Esophagus mucosa (tissue), 1 donor: ENCODE results near the gene PIP5K1B. TPM values are rescaled to one million over a fixed set of nuclear protein-coding genes. Genes with fewer than 3 reads are reported as not detected.

Source experiments
- ATAC-seq: fragments of 200-7000 bp; cut with Tn5 transposase; one replicate; pipeline ENCODE4 v1.9.1; 2020
- total RNA-seq: library from RNA; stranded (reverse); gene quantifications from one replicate; pipeline ENCODE4 v1.2.4, GENCODE V29; 2023
- donor health status: DM: yes; HTN: yes; CAD: no.

PIP5K1B gene
- total RNA-seq, 1 donor from 2014 or later: 1.3 TPM

- ATAC-seq: no peak
Measured at GRCh38 chr9:68817079-68817875, 112.2 kb downstream of the PIP5K1B start.

GRCh38 chr9:68819065-68819464 is 114.0 kb downstream of the PIP5K1B start:
- no peak for ATAC-seq

GRCh38 chr9:68821911-68822310 is 116.9 kb downstream of the PIP5K1B start:
- no peak for ATAC-seq

GRCh38 chr9:68822596-68823165 is 117.6 kb downstream of the PIP5K1B start:
- no peak for ATAC-seq

- ATAC-seq: no peak
Measured at GRCh38 chr9:68825762-68826472, 120.9 kb downstream of the PIP5K1B start.

- no peak for ATAC-seq
Measured at GRCh38 chr9:68827837-68828744, 123.1 kb downstream of the PIP5K1B start.

GRCh38 chr9:68832101-68832500 is 127.1 kb downstream of the PIP5K1B start:
- no peak for ATAC-seq

- ATAC-seq: no peak
Measured at GRCh38 chr9:68832861-68833518, 128.0 kb downstream of the PIP5K1B start.

- ATAC-seq: no peak
Measured at GRCh38 chr9:68834931-68835520, 130.0 kb downstream of the PIP5K1B start.

- ATAC-seq: no peak
Measured at GRCh38 chr9:68836788-68837187, 131.7 kb downstream of the PIP5K1B start.

GRCh38 chr9:68838245-68838644 is 133.2 kb downstream of the PIP5K1B start:
- ATAC-seq: no peak

GRCh38 chr9:68841276-68842052 is 136.4 kb downstream of the PIP5K1B start:
- no peak for ATAC-seq

- ATAC-seq: no peak
Measured at GRCh38 chr9:68842568-68842967, 137.5 kb downstream of the PIP5K1B start.

GRCh38 chr9:68843239-68843638 is 138.2 kb downstream of the PIP5K1B start:
- ATAC-seq: no peak

GRCh38 chr9:68844157-68844556 is 139.1 kb downstream of the PIP5K1B start:
- ATAC-seq: no peak

- ATAC-seq: no peak
Measured at GRCh38 chr9:68844631-68845612, 139.9 kb downstream of the PIP5K1B start.

GRCh38 chr9:68847765-68848164 is 142.7 kb downstream of the PIP5K1B start:
- no peak for ATAC-seq

- no peak for ATAC-seq
Measured at GRCh38 chr9:68851657-68852056, 146.6 kb downstream of the PIP5K1B start.

GRCh38 chr9:68852941-68853340 is 147.9 kb downstream of the PIP5K1B start:
- no peak for ATAC-seq

- ATAC-seq: no peak
Measured at GRCh38 chr9:68859347-68859746, 154.3 kb downstream of the PIP5K1B start.
